K562 (cell line): ENCODE results near the gene LSS. TPM values are rescaled to one million over a fixed set of nuclear protein-coding genes. Genes with fewer than 3 reads are reported as not detected.

Experiments used
- ATF6 ChIP-seq: sonication (generic); formaldehyde crosslinking; IDR thresholded peaks from 2 replicates; pipeline ENCODE4 v1.4.0; 2020; ENCODE audit warnings: mild to moderate bottlenecking, missing genetic modification reagents
- CEBPZ ChIP-seq: fragments of 150-350 bp; IDR thresholded peaks from 2 replicates; pipeline ENCODE4 v1.6.1; 2014; ENCODE audit warnings: low read depth, mild to moderate bottlenecking, low read length, borderline replicate concordance
- CHD1 ChIP-seq: fragments of 200-600 bp; sonication (generic); IDR thresholded peaks from one replicate; pipeline ENCODE4 v1.6.1; 2012; ENCODE audit warnings: mild to moderate bottlenecking, moderate library complexity, low read length, inconsistent platforms
- CREB1 ChIP-seq, 2 experiments: sonication (generic) in 1 of 2; formaldehyde crosslinking in 1 of 2; IDR thresholded peaks; 2 replicates each; pipeline versions ENCODE4 v1.6.1 to v1.8.0; 2012 to 2022; ENCODE audit warnings: inconsistent platforms in 1 of 2, mild to moderate bottlenecking in 1 of 2, missing genetic modification reagents in 1 of 2, moderate library complexity in 1 of 2
- DPF2 ChIP-seq: fragments of 450-650 bp; IDR thresholded peaks from 2 replicates; pipeline ENCODE4 v1.6.1; 2016
- EGR1 ChIP-seq: fragments of 450-650 bp; conservative IDR thresholded peaks from 2 replicates; pipeline ENCODE4 v1.6.1; 2017; ENCODE audit warnings: mild to moderate bottlenecking
- HCFC1 ChIP-seq: IDR thresholded peaks from 2 replicates; pipeline ENCODE4 v1.6.1; 2012; ENCODE audit warnings: low read depth, low read length, improper control_type of control experiment
- HDAC1 ChIP-seq, 2 experiments: fragments of 450-650 bp; IDR thresholded peaks; 2 replicates each; pipeline ENCODE4 v1.6.1; 2016 to 2017; ENCODE audit warnings: inconsistent platforms in 1 of 2, mild to moderate bottlenecking in 1 of 2, moderate library complexity in 1 of 2
- HMG20A ChIP-seq: fragments of 450-650 bp; formaldehyde crosslinking; conservative IDR thresholded peaks from 2 replicates; pipeline ENCODE4 v1.4.0; 2020; ENCODE audit warnings: mild to moderate bottlenecking, mixed read lengths
- KDM5B ChIP-seq: fragments of 200-600 bp; sonication (generic); IDR thresholded peaks from 2 replicates; pipeline ENCODE4 v1.6.1; 2012; ENCODE audit warnings: low read depth, mild to moderate bottlenecking, moderate library complexity, low read length, control low read depth, inconsistent platforms; ENCODE audit not compliant: insufficient replicate concordance
- MAX ChIP-seq: sonication (generic); formaldehyde crosslinking; IDR thresholded peaks from 2 replicates; pipeline ENCODE4 v1.9.0; 2022; ENCODE audit warnings: mild to moderate bottlenecking, missing genetic modification reagents
- NBN ChIP-seq: fragments of 450-650 bp; IDR thresholded peaks from 2 replicates; pipeline ENCODE4 v1.6.1; 2016; ENCODE audit warnings: low read depth, mild to moderate bottlenecking
- NFE2 ChIP-seq: IDR thresholded peaks from 2 replicates; pipeline ENCODE4 v1.6.1; 2014; ENCODE audit warnings: antibody characterized with exemption, low read depth
- RFX7 ChIP-seq: fragments of 250-450 bp; sonication (Bioruptor Pico); IDR thresholded peaks from 2 replicates; pipeline ENCODE4 v1.5.1; 2021; ENCODE audit warnings: mild to moderate bottlenecking
- STAG1 ChIP-seq: sonication (generic); formaldehyde crosslinking; IDR thresholded peaks from 2 replicates; pipeline ENCODE4 v1.5.0; 2020; ENCODE audit warnings: missing genetic modification reagents, borderline replicate concordance
- TFAP4 ChIP-seq: sonication (generic); formaldehyde crosslinking; IDR thresholded peaks from 2 replicates; pipeline ENCODE4 v1.8.0; 2022; ENCODE audit warnings: missing genetic modification reagents, mild to moderate bottlenecking, moderate library complexity, borderline replicate concordance
- USF1 ChIP-seq: sonication (generic); formaldehyde crosslinking; IDR thresholded peaks from 2 replicates; pipeline ENCODE4 v1.9.0; 2022; ENCODE audit warnings: mild to moderate bottlenecking, missing genetic modification reagents
- ZBTB7A ChIP-seq: IDR thresholded peaks from 2 replicates; pipeline ENCODE4 v1.6.1; 2011; ENCODE audit warnings: low read depth, mild to moderate bottlenecking, low read length, moderate library complexity, borderline replicate concordance; ENCODE audit not compliant: control insufficient read depth
- ZNF232 ChIP-seq: sonication (generic); formaldehyde crosslinking; IDR thresholded peaks from 2 replicates; pipeline ENCODE4 v1.8.0; 2022; ENCODE audit warnings: mild to moderate bottlenecking, missing genetic modification reagents
- ZNF586 ChIP-seq: fragments of 450-650 bp; formaldehyde crosslinking; conservative IDR thresholded peaks from 2 replicates; pipeline ENCODE4 v1.4.0; 2020; ENCODE audit warnings: mild to moderate bottlenecking, moderate library complexity
- polyA plus RNA-seq, 8 experiments: library from polyadenylated mRNA; depleted of rRNA in 4 of 8; stranded (reverse) in 5 of 8; unstranded in 3 of 8; fragments of >200 nt; fragmentation: Nextera tagmentation in 2 of 8; fragmentation: Illumina TruSeq in 1 of 8; extraction: Ambion mirVana in 2 of 8; extraction: Trizol in 1 of 8; gene quantifications; 2 replicates each; pipeline versions ENCODE4 v1.2.1 to v1.2.3, GENCODE V29; 2011 to 2014; ENCODE audit warnings: inconsistent platforms in 1 of 8, missing spikeins in 1 of 8
- total RNA-seq, 7 experiments: library from RNA; depleted of rRNA in 6 of 7; stranded (reverse); fragments of >200 nt in 6 of 7; fragmentation: Illumina TruSeq in 2 of 7; extraction: Trizol in 2 of 7; gene quantifications; 2 replicates each; pipeline versions ENCODE4 v1.2.1 to v1.2.3, GENCODE V29; 2011 to 2021; ENCODE audit warnings: low replicate concordance in 1 of 7

The LSS gene
- total and polyA plus RNA-seq, 9 of the 15 experiments (the other 6 are each of a cell fraction or from before 2014, with no cell fraction given): 2.2 to 89.5 (median 37.4) TPM

GRCh38 chr21:46229133-46229922, 754 bp upstream of the LSS start (continued):
- TF ChIP-seq CEBPZ (no peak), ATF6 (CRISPR knock-in tag) (no peak), ZNF586 (CRISPR knock-in tag) (no peak), STAG1 (no peak), KDM5B (peak; percentile 46), CHD1 (peak; percentile 72), NFE2 (no peak), MAX (CRISPR knock-in tag) (peak; percentile 89), USF1 (CRISPR knock-in tag) (peak; percentile 13; the same call in 1 of the 2 replicates), CREB1 (IDR thresholded peaks at IDR 0.05) (no peak), CREB1 (CRISPR knock-in tag; IDR thresholded peaks at IDR 0.05) (0 out of 2 replicates have a peak, but pooled peaks have one; percentile 14), ZNF232 (CRISPR knock-in tag) (peak; percentile 63; the same call in 1 of the 2 replicates), NBN (peak; percentile 58; the same call in 1 of the 2 replicates), TFAP4 (CRISPR knock-in tag) (no peak), RFX7 (CRISPR knock-in tag) (no peak), DPF2 (peak; percentile 11; the same call in 1 of the 2 replicates), HCFC1 (0 out of 2 replicates have a peak, but pooled peaks have one; percentile 21), HDAC1 (IDR thresholded peaks at IDR 0.05) (peak in 1 of 2 experiments; percentile 72; a peak in 2 of 4 replicates), EGR1 (peak; percentile 79), HMG20A (CRISPR knock-in tag) (no peak), ZBTB7A (peak; percentile 86)
